ENCODE results near the gene ANKH.

The ANKH gene

DNA sequence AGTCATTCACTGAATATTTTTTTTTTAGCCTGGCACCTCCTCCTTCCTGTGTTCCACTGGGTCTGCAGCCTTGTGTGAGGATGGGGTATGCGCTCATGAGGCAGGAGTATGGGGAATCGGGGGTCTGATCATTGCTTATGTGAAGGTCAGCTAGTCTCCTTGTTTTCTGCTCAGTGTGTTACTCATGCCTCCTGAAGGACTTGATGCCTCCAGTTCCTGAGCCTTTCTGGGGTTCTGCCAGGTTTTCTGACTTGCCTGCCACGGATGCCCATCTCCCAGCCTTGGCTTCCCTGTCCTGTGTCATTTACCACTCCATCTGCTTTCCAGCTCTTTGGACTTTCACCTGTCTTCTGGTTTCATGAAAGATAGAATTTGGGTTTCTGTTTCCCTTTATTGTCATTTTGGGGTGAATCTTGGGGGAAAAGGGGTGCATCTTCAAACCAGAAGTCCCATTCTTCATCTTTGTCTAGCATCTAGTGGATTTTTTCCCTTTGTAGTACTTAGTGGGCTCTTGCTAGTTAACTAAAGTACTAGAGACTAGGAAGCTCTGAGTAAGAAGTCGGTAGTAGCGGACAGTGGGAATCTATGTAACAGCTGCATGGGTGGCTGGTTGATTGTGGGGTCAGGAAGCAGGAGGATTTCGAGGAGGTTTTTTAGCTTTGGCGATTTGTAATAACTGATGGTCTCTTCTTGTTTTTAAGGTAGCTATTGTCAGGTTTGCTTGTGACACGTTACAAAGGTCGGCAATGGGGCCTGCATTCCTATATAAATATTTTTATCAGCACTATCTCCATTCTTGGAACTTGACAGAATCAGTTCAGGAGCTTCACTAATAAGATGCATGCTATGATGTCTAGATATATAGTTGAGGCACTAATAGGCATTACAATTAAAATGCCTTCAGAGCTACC is 198.8 kb downstream of the ANKH start:
- no peaks in the 10 kb centered on the region for H3K9me3 Mint-ChIP-seq
- CTCF ChIA-PET: interaction anchor here (1.1 to 1.7 kb wide), 3 partner anchors 10 to 24 kb away, joined by 4 to 6 read pairs (median 6); no protein-coding TSS in a partner anchor
- DNase-seq: no peak
- no peaks in the 10 kb centered on the region for H3K27me3 Mint-ChIP-seq
- H3K36me3 Mint-ChIP-seq: peaks cover 48% of the 10 kb centered on the region
- peaks cover 77% of the 10 kb centered on the region for H3K4me1 Mint-ChIP-seq
- no peak overlapping the region for H3K27ac Mint-ChIP-seq
- H3K4me3 Mint-ChIP-seq: no peak overlapping the region

DNA sequence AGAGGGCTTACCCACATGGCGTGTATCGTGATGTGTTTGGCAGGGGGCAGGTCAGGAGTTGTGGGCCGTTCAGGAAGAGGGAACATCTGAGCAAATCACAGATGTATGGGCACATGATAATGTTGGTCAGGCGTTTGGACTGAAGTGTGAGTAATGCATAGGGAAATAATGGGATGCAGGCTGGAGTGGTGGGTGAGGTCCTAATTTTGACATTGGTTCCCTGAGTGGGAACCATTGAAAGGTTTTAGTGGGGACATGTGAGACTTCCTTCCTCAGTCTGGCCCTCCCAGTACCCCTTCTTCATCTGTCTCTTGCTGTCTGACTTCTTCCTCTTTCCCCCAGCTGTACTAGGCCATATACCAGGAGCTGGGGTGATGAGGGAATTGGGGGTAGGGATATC is 199.5 kb downstream of the ANKH start:
- CTCF ChIA-PET: interaction anchor here (1.3 to 1.7 kb wide), 2 partner anchors 11 to 23 kb away, joined by 4 to 6 read pairs; no protein-coding TSS in a partner anchor
- Mint-ChIP-seq H3K27me3 (no peaks in the 10 kb centered on the region), H3K9me3 (no peaks in the 10 kb centered on the region), H3K4me3 (no peak overlapping the region), H3K27ac (no peak overlapping the region), H3K4me1 (peaks cover 84% of the 10 kb centered on the region), H3K36me3 (peaks cover 50% of the 10 kb centered on the region)
- DNase-seq: no peak

DNA sequence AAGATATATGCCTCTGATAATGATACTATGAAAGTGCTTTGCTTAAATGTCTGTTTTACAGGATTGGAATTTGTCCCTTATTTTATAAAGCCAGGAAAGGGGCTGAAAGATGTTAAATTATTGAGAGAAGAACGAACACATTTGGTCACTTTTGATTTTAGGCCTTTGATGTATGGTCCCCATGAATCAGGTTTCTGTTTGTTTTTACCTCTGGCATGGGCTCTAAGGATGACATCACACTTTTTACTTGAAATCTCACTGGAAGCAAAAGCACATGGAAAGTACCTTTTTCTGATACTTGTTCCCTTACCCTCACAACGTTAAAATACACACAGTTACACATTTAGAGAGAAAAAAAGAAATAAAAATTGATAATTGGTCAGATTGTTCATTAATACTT is 200.2 kb downstream of the ANKH start:
- no peak for DNase-seq
- peaks cover 87% of the 10 kb centered on the region for H3K4me1 Mint-ChIP-seq
- H3K4me3 Mint-ChIP-seq: no peak overlapping the region
- CTCF ChIA-PET: interaction anchor here (1.2 to 1.3 kb wide), 2 partner anchors 12 to 319 kb away, joined by 3 to 4 read pairs; no protein-coding TSS in a partner anchor
- no peaks in the 10 kb centered on the region for H3K27me3 Mint-ChIP-seq
- no peaks in the 10 kb centered on the region for H3K9me3 Mint-ChIP-seq
- H3K36me3 Mint-ChIP-seq: peaks cover 50% of the 10 kb centered on the region
- H3K27ac Mint-ChIP-seq: peak overlapping the region; percentile 33

DNA sequence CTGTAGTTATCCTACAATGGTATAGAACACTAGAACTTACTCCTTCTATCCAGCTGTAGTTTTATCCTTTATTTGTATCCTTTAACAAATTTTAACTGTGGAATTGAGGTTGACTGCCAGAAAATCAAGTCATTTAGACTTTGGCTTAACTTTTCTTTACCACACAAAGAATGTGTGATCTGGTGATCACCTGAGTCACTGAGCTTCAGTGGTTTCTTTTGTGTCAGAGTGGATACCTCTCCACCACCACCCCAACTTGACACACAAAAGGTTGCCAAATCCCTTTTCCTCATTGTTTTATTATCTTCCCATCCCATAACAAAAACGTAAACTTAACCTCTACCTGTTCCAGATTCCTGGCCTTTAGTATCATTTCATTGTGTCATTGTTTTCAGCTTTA is 201.6 kb downstream of the ANKH start:
- peaks cover 82% of the 10 kb centered on the region for H3K4me1 Mint-ChIP-seq
- no peak overlapping the region for H3K4me3 Mint-ChIP-seq
- CTCF ChIA-PET: interaction anchor here (1.0 to 4.8 kb wide), 3 partner anchors 15 to 49 kb away, joined by 3 to 24 read pairs (median 3); no protein-coding TSS in a partner anchor
- no peak for DNase-seq
- peaks cover 42% of the 10 kb centered on the region for H3K36me3 Mint-ChIP-seq
- H3K9me3 Mint-ChIP-seq: no peaks in the 10 kb centered on the region
- no peaks in the 10 kb centered on the region for H3K27me3 Mint-ChIP-seq
- H3K27ac Mint-ChIP-seq: peak overlapping the region; percentile 60

DNA sequence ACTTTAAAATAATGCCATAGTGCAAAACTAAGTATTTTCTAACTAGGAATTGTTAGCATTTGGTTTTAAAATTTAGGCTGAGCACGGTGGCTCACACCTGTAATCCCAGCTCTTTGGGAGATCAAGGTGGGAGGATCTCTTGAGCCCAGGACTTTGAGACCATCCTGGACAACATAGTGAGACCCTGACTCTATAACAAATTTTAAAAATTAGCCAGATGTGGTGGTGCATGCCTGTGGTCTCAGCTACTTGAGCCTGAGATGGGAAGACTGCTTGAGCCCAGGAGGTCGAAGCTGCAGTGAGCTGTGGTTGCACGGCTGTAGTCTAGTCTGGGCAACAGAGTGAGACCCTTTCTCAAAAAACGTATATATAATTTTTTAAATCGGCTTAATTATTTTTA is 202.2 kb downstream of the ANKH start:
- Mint-ChIP-seq H3K4me1 (peaks cover 78% of the 10 kb centered on the region), H3K9me3 (no peaks in the 10 kb centered on the region), H3K36me3 (peaks cover 40% of the 10 kb centered on the region), H3K27ac (no peak overlapping the region), H3K4me3 (no peak overlapping the region), H3K27me3 (no peaks in the 10 kb centered on the region)
- CTCF ChIA-PET: interaction anchor here (1.0 to 4.8 kb wide), 3 partner anchors 15 to 50 kb away, joined by 3 to 24 read pairs (median 3); no protein-coding TSS in a partner anchor
- DNase-seq: no peak

DNA sequence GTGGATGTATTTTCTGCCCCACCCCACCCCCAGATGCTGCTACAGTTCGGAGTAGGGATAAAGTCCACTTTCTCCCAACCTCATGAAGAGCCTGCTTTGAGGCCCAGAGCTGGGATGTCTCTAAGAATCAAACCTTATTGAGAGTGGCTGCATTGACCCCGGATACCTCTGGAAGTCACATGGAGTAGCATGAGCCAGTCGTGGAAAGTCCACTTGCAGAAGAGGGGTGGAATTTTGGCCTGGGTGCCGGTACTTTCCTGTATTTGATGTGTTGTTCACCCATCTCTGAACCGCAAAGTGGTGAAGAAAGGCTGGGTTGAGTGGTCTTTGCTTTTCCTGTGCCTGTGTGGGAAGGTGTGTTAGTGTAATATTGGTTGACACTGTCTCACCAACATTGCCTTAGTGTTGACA is 203.4 kb downstream of the ANKH start:
- Mint-ChIP-seq H3K4me3 (no peak overlapping the region), H3K36me3 (peaks cover 33% of the 10 kb centered on the region), H3K27me3 (no peaks in the 10 kb centered on the region), H3K4me1 (peaks cover 76% of the 10 kb centered on the region), H3K9me3 (no peaks in the 10 kb centered on the region), H3K27ac (peak overlapping the region; percentile 63)
- DNase-seq: no peak
- CTCF ChIA-PET: interaction anchor here (1.2 to 4.8 kb wide), 2 partner anchors 11 to 16 kb away, joined by 3 to 24 read pairs; no protein-coding TSS in a partner anchor

DNA sequence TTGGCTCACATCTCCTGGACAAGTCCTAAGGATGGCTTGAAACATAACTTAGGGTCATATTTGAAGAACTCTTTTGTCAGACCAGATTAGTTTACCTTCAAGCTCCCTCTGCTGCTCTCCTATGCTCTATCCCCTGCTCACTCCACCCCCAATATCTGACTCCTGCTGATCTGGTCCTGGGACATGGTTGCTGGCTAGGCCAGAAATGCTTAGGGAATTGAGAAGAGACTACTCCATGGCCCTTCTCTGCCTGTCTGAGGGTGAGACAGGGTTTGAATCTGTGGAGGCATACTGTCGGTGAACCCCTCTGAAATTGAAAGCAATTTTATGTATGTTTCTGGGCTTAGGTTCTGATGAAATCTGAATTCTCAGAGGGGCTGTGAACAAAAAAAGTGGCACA is 203.8 kb downstream of the ANKH start:
- Mint-ChIP-seq H3K4me1 (peaks cover 77% of the 10 kb centered on the region), H3K4me3 (peak overlapping the region; percentile 31), H3K36me3 (peaks cover 32% of the 10 kb centered on the region), H3K27ac (peak overlapping the region; percentile 63), H3K9me3 (no peaks in the 10 kb centered on the region), H3K27me3 (no peaks in the 10 kb centered on the region)
- CTCF ChIA-PET: interaction anchor here (0.7 to 4.8 kb wide), 3 partner anchors 11 to 300 kb away, joined by 3 to 24 read pairs (median 3); no protein-coding TSS in a partner anchor
- DNase-seq: no peak

DNA sequence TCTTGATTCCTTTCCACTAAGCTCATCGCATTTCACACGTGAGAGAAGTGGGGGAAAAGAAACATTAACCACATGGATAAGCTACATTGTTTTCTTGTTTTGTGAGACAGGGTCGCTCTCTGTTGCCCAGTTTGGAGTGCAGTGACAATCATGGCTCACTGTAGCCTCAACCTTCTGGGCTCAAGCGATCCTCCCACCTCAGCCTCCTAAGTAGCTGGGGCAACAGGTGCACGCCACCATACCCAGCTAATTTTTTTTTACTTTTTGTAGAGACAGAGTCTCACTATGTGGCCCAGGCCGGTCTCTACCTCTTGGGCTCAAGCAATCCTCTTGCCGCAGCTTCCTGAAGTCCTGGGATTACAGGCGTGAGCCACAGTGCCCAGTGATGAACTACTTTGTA is 204.3 kb downstream of the ANKH start:
- H3K36me3 Mint-ChIP-seq: peaks cover 34% of the 10 kb centered on the region
- no peak for DNase-seq
- H3K27me3 Mint-ChIP-seq: no peaks in the 10 kb centered on the region
- H3K9me3 Mint-ChIP-seq: no peaks in the 10 kb centered on the region
- H3K27ac Mint-ChIP-seq: no peak overlapping the region
- CTCF ChIA-PET: interaction anchor here (0.7 to 4.8 kb wide), 5 partner anchors 8 to 316 kb away, joined by 3 to 24 read pairs (median 3); no protein-coding TSS in a partner anchor
- peak overlapping the region; percentile 31 for H3K4me3 Mint-ChIP-seq
- H3K4me1 Mint-ChIP-seq: peaks cover 77% of the 10 kb centered on the region

DNA sequence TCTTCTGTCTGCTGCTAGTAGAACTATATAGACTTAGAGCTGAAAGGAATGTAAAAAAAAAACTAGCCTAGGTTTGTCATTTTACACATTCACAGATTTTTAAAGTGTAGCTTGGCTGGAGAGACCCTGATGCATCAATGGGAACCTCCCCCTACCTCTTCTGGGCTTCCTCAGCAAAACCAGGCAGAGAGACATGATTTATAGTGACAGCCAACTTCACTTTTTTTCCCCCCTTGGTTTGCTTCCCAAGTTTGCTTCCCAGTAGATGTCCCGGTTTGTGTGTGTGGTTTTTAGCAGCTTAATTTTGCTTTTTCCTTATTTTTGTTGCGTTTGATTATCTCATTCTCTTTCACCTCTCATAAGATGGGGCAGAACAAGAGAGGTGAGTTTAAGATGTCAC is 205.2 kb downstream of the ANKH start:
- Mint-ChIP-seq H3K4me1 (peaks cover 76% of the 10 kb centered on the region), H3K4me3 (peak overlapping the region; percentile 79), H3K27me3 (no peaks in the 10 kb centered on the region), H3K9me3 (no peaks in the 10 kb centered on the region), H3K36me3 (peaks cover 37% of the 10 kb centered on the region), H3K27ac (peak overlapping the region; percentile 96)
- no peak for DNase-seq
- CTCF ChIA-PET: interaction anchor here (1.0 to 4.8 kb wide), 5 partner anchors 9 to 315 kb away, joined by 3 to 24 read pairs (median 3); no protein-coding TSS in a partner anchor

DNA sequence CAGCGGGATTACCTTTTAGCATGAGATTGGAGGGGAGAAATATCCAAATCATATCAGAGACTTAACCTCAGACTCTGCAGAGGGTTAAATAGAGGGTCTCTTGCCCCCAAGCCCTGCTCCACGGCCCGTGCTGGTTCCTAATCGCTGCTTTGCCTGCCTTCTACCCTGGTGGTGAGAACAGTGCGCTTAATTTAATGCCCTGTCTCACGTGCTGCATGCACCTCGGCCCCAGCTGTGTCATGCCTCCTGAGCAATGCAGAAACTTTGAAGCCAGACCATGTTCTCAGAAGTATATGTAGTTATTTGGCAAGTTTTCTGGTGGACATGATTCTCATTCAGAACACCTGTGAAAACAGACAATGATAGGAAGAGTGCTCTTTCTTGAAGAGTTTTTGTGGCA is 205.6 kb downstream of the ANKH start:
- peak overlapping the region; percentile 79 for H3K4me3 Mint-ChIP-seq
- H3K36me3 Mint-ChIP-seq: peaks cover 35% of the 10 kb centered on the region
- DNase-seq: peak; percentile 64
- no peaks in the 10 kb centered on the region for H3K27me3 Mint-ChIP-seq
- peaks cover 76% of the 10 kb centered on the region for H3K4me1 Mint-ChIP-seq
- no peaks in the 10 kb centered on the region for H3K9me3 Mint-ChIP-seq
- CTCF ChIA-PET: interaction anchor here (1.2 to 4.8 kb wide), 4 partner anchors 9 to 19 kb away, joined by 3 to 24 read pairs (median 4); no protein-coding TSS in a partner anchor
- H3K27ac Mint-ChIP-seq: peak overlapping the region; percentile 96

DNA sequence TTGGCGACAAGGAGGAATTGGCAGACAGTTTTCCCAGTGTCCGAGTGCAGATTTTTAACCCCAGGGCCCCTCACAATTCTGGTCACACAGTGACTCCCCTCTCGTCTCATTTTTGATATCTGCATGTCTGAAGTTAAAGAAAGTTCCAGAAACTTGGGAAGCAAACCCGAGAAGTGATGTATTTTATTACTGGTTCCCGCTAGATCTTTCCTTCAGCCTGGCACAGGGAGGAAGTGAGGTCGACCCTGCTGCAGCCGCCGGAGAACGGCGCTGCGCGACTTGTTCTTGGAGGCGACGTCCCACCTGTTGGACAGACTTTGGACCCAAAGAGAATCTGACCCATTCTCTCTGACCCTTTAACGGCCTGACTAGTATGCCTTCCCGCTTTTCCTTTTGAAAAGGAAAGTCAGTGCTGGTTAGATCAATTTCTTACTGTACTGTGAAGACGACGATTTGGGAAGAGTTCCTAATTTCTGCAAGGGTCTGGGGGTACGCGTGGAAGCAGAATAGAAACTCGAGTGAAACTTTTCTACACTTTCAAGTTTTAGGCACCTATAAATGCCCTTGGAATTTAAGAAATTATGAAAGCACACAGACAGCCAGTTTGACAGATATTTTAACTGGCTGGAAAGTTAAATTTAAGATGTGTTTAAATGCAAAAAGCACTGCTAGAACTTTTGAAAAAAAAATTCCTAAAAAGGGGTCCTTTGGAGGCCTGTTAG is 206.3 kb downstream of the ANKH start:
- H3K9me3 Mint-ChIP-seq: peaks cover 3% of the 10 kb centered on the region
- peak overlapping the region; percentile 79 for H3K4me3 Mint-ChIP-seq
- H3K36me3 Mint-ChIP-seq: peaks cover 37% of the 10 kb centered on the region
- peaks cover 76% of the 10 kb centered on the region for H3K4me1 Mint-ChIP-seq
- peak; percentile 41 for DNase-seq
- CTCF ChIA-PET: interaction anchor here (1.2 to 4.8 kb wide), 2 partner anchors 17 to 19 kb away, joined by 3 to 24 read pairs; no protein-coding TSS in a partner anchor
- no peaks in the 10 kb centered on the region for H3K27me3 Mint-ChIP-seq
- peak overlapping the region; percentile 96 for H3K27ac Mint-ChIP-seq

DNA sequence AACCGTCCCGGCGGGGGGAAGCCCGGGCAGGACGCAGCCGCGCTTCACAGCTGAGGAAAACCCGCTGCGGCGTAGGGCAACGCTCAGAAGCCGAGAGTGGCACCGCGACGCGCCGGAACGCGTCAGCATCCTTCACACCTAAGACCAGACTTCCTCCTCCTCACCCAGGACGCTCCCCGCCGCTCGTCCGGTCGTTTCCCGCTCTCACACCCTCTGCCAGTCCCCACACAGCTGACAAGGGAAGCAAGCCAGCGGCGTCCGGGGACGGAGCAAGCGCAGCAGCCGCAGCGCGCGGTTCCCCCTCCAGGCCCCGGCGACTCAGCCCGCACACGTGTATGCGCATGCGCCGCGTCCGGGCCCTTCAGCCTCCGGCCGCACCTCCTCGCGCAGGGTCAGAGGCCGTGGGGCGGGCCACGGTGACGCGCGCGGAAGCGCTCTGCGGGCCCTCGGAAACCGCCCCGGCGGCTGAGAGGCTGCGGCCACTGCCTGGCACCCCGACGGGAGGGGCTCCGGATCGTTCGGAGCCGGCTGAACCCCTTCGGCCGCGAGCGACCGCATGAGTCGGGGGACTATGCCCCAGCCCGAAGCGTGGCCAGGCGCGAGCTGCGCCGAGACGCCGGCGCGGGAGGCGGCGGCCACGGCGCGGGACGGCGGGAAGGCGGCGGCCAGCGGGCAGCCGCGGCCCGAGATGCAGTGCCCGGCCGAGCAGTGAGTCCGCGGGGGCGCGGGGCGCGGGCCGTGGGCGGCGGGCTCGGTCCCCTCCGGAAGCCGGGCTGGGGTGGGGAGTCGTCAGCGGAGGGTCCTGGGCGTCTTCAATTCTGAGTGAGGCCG is 207.1 kb downstream of the ANKH start, which contains the start of gene OTULIN:
OTULIN (plus strand) TSS at position 449 of the 831 bp plus-strand sequence; CDS start at position 557, 108 bp downstream.
- H3K4me1 Mint-ChIP-seq: peaks cover 76% of the 10 kb centered on the region
- H3K4me3 Mint-ChIP-seq: peak within 1 kb of the TSS; percentile 86
- peak; percentile 91 for DNase-seq
- H3K9me3 Mint-ChIP-seq: peaks cover 3% of the 10 kb centered on the region
- no peaks in the 10 kb centered on the region for H3K27me3 Mint-ChIP-seq
- peak within 1 kb of the TSS; percentile 97 for H3K27ac Mint-ChIP-seq
- CTCF ChIA-PET: no interaction called here
- peaks cover 37% of the 10 kb centered on the region for H3K36me3 Mint-ChIP-seq

DNA sequence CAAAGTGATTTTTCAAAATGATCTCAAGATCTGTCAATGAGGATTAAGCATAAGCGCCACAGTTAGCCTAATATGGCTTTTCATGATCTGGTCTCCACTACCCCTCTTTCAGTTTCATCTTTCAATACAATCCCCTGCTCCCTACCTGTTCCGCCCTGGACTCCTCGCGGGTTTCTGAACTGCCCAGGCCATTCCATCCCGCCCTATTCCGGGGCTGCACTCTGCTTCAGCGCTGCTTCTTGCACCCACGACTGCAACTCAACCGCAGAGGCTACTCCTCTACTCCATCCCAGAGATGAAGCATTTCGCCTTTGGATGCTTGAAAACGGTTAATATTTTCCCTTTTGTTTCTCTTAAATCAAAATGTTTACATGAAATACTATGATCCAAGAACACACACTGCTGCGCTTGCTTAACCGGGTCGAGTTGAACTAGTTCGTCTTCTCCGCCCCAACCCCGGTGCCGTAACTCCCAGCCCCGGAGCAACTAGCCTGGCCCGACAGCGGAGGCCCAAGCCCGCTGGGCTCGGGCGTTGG is 207.8 kb downstream of the ANKH start:
- peak overlapping the region; percentile 86 for H3K4me3 Mint-ChIP-seq
- H3K27ac Mint-ChIP-seq: peak overlapping the region; percentile 97
- peak; percentile 46 for DNase-seq
- CTCF ChIA-PET: no interaction called here
- H3K4me1 Mint-ChIP-seq: peaks cover 72% of the 10 kb centered on the region
- peaks cover 37% of the 10 kb centered on the region for H3K36me3 Mint-ChIP-seq
- H3K9me3 Mint-ChIP-seq: peaks cover 3% of the 10 kb centered on the region
- no peaks in the 10 kb centered on the region for H3K27me3 Mint-ChIP-seq

All from activated naive CD4-positive, alpha-beta T cell treated with anti-CD3 and anti-CD28 coated beads, Interleukin-2, amount 10 ng/mL, durations not matched to agents 7 days and 5 days (primary cell).